SK-N-SH (cell line): Measurements from ENCODE around the gene USP2.

Experiments
- CTCF ChIP-seq: fragments of 200-600 bp; sonication (generic); IDR thresholded peaks from 2 replicates; pipeline ENCODE4 v1.6.1; 2017; ENCODE audit warnings: antibody characterized with exemption, mild to moderate bottlenecking, moderate library complexity
- GABPA ChIP-seq: IDR thresholded peaks from 2 replicates; pipeline ENCODE4 v1.4.0; 2012; ENCODE audit warnings: low read depth, mild to moderate bottlenecking
- PBX3 ChIP-seq: IDR thresholded peaks from 2 replicates; pipeline ENCODE4; 2012
- RAD21 ChIP-seq: IDR thresholded peaks from 2 replicates; pipeline ENCODE4 v1.6.1; 2012; ENCODE audit warnings: mild to moderate bottlenecking, low read length
- SMC3 ChIP-seq: IDR thresholded peaks from 2 replicates; pipeline ENCODE4 v1.6.1; 2012; ENCODE audit warnings: low read depth, low read length, improper control_type of control experiment
- TAF1 ChIP-seq: IDR thresholded peaks from 2 replicates; pipeline ENCODE4 v1.6.1; 2012; ENCODE audit warnings: low read depth, mild to moderate bottlenecking, low read length, moderate library complexity, borderline replicate concordance
- TCF12 ChIP-seq: IDR thresholded peaks from 2 replicates; pipeline ENCODE4 v1.4.0; 2012

- no peak for TF ChIP-seq TAF1
- no peak for TF ChIP-seq CTCF
- TF ChIP-seq RAD21 = no peak
- no peak for TF ChIP-seq PBX3
- no peak for TF ChIP-seq SMC3
- no peak for TF ChIP-seq GABPA
- TF ChIP-seq TCF12 = no peak
Observed at GRCh38 chr11:119342023-119342300, 39.5 kb downstream of the USP2 start.
